IgD-negative memory B cell (primary cell): Measurements from ENCODE around the gene MTCP1. TPM values are rescaled to one million over a fixed set of nuclear protein-coding genes. Genes with fewer than 3 reads are reported as not detected.

Source experiments
- H3K27ac Mint-ChIP-seq, 3 donors: one replicate each; pipeline ENCODE4 v1.8.0; 2020 to 2022; ENCODE audit warnings: mild to moderate bottlenecking in 3 of 3, mixed read lengths in 3 of 3, moderate library complexity in 1 of 3
- H3K27me3 Mint-ChIP-seq: one replicate; pipeline ENCODE4 v1.8.0; 2021; ENCODE audit warnings: mixed read lengths
- H3K36me3 Mint-ChIP-seq: one replicate; pipeline ENCODE4 v1.8.0; 2020; ENCODE audit warnings: mild to moderate bottlenecking, mixed read lengths
- H3K4me1 Mint-ChIP-seq, 3 donors: one replicate each; pipeline ENCODE4 v1.8.0; 2020 to 2022; ENCODE audit warnings: mixed read lengths in 3 of 3, mild to moderate bottlenecking in 1 of 3
- H3K4me3 Mint-ChIP-seq, 4 donors: one replicate each; pipeline ENCODE4 v1.8.0; 2020 to 2022; ENCODE audit warnings: mild to moderate bottlenecking in 4 of 4, mixed read lengths in 4 of 4, moderate library complexity in 3 of 4
- H3K9me3 Mint-ChIP-seq, 3 donors: one replicate each; pipeline ENCODE4 v1.8.0; 2020 to 2021; ENCODE audit warnings: mixed read lengths in 3 of 3, mild to moderate bottlenecking in 1 of 3
- polyA plus RNA-seq: library from polyadenylated mRNA; unstranded; fragments of 300-500 nt; fragmentation: Illumina TruSeq; gene quantifications from one replicate; pipeline ENCODE4 v1.2.3, GENCODE V29; 2021

Gene MTCP1
- polyA plus RNA-seq, 1 donor from 2014 or later, result 22.6 TPM

DNA sequence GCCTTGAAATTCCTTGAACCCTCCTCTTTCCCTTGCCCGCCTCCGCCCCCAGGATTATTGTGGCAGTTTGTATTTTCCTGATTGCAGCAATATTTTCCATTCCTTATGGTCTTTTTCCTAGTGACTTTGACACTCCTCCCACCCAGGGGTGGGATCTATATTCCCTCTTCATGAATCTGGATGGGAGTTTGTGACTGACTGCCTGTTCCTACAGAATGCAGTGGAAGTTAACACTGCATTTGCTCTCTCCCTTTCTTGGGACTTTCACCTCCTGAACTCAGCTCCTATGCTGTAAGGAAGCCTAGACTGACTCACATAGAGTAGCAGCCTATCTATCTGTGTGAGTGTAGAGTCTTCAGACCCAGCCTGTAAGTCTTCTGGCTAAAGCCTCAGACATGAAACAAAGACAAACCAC is 42.1 kb downstream of the MTCP1 start:
- H3K9me3 Mint-ChIP-seq, result no peaks in the 10 kb centered on the region
- H3K4me3 Mint-ChIP-seq, result peak overlapping the region in 3 of 4 donors; percentile 9 to 91 (median 45)
- H3K4me1 Mint-ChIP-seq, result peaks cover 5 to 19% (median 10%) of the 10 kb centered on the region in 3 donors
- H3K36me3 Mint-ChIP-seq, result peaks cover 3% of the 10 kb centered on the region
- no peak overlapping the region for H3K27ac Mint-ChIP-seq
- H3K27me3 Mint-ChIP-seq, result no peaks in the 10 kb centered on the region

DNA sequence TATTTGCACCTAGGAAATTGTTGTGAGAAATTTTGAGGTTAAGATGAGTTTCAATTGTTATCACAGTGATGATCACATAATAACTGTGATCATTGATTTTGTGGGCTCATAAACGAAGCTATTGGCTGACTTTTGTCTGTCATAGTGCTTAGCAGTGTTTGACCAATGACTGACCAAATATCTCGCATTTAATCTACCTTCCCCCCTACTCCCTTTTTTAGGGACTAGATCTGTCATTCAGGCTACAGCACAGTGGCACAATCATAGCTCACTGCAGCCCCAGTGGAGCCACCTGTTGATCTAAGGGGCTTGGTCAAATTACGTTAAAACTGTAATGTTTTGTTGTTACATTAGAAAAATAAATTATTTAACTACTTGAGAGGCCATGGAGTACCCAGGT is 42.8 kb downstream of the MTCP1 start:
- Mint-ChIP-seq H3K9me3 (no peaks in the 10 kb centered on the region), H3K36me3 (no peaks in the 10 kb centered on the region), H3K4me1 (peaks cover 5 to 19% (median 10%) of the 10 kb centered on the region in 3 donors), H3K4me3 (peak overlapping the region; percentile 85 to 92 (median 92)), H3K27me3 (no peaks in the 10 kb centered on the region), H3K27ac (peak overlapping the region; percentile 96 to 98 (median 97))

DNA sequence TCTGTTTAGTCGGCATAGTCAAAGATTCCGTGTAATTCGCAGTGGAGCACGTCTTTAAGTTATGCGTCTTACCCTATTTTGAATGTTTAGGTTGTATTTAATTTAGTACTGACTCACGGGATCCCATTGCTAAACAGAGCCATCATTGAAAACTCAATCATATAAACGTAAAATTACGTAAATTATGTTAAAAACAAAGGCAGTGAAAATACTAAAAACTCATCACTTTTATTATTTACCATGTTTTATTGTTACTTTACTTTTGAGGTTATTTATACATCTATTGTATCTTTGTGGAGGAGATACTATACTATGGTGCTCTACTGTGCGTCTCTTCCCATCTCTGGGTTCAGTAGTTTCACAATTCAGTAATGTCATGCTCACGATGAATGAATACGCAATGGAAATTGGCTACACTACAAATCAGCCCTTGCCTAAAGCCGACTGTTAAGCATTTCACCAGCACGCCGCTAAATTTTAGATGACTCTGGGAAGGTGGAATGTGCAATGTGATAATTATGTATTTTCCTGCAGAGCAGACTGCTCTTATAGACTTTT is 43.3 kb downstream of the MTCP1 start:
- H3K9me3 Mint-ChIP-seq, result no peaks in the 10 kb centered on the region
- H3K4me3 Mint-ChIP-seq, result peak overlapping the region; percentile 85 to 92 (median 92)
- no peaks in the 10 kb centered on the region for H3K27me3 Mint-ChIP-seq
- peak overlapping the region; percentile 96 to 98 (median 97) for H3K27ac Mint-ChIP-seq
- H3K4me1 Mint-ChIP-seq, result peaks cover 5 to 19% (median 10%) of the 10 kb centered on the region in 3 donors
- no peaks in the 10 kb centered on the region for H3K36me3 Mint-ChIP-seq

DNA sequence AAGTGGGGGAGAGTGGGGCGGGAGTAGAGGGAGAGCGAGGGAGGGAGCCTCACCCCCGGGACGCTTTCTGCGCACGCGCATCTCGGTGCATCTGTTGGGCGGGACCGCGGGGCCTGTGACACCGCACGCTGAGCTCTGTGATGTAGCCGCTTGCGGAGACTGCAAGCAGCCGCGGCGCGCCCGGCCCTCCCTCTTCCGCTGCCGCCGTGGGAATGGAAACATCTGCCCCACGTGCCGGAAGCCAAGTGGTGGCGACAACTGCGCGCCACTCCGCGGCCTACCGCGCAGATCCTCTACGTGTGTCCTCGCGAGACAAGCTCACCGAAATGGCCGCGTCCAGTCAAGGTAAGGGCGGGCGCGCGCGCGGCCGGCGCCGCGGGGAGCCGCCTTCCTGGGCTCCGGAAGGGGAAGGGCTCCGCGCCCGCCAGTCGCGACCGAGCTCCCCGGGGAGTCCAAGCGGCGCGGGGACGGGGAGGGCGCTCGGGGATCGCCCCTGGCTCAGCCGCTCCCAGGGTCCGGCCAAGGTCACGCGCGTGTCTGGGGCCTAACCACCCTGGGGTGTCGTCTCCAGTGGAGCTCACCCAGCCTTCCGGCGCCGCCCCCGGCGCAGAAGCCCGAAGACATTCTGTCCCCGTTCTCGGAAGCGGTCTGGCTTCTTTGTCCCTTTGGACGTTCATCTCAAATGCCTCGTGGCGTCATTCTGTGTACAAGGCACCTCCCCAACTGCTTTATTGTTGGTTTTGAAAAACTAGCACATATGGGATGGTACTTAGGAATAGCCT is 44.0 kb downstream of the MTCP1 start, which contains the start of gene FUNDC2:
TSS of gene FUNDC2 (plus strand) at position 118 of the 782 bp plus-strand sequence. CDS start at position 213, 95 bp downstream.
- no peaks in the 10 kb centered on the region for H3K36me3 Mint-ChIP-seq
- H3K4me1 Mint-ChIP-seq, result peaks cover 5 to 19% (median 13%) of the 10 kb centered on the region in 3 donors
- H3K4me3 Mint-ChIP-seq, result peak within 1 kb of the TSS; percentile 85 to 94 (median 92)
- peak within 1 kb of the TSS; percentile 96 to 98 (median 97) for H3K27ac Mint-ChIP-seq
- no peaks in the 10 kb centered on the region for H3K9me3 Mint-ChIP-seq
- no peaks in the 10 kb centered on the region for H3K27me3 Mint-ChIP-seq

DNA sequence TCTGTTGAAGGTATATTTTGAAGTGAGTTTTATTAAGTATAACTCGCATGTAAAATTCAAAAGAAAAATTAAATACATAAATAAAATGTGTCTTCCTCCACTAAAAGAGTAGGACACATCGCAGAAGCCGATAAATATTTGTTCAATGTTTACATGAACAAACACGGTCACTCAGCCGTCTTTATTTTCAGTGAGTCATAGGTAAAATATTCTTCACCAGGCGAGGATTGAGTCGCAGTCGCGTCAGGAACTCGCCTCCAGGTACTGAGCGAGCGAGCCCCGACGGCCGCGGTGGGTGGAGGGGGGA is 44.6 kb downstream of the MTCP1 start:
- Mint-ChIP-seq H3K9me3 (no peaks in the 10 kb centered on the region), H3K27ac (peak overlapping the region; percentile 93 to 98 (median 97)), H3K36me3 (no peaks in the 10 kb centered on the region), H3K4me1 (peaks cover 5 to 17% (median 10%) of the 10 kb centered on the region in 3 donors), H3K27me3 (no peaks in the 10 kb centered on the region), H3K4me3 (peak overlapping the region; percentile 84 to 94 (median 92))

DNA sequence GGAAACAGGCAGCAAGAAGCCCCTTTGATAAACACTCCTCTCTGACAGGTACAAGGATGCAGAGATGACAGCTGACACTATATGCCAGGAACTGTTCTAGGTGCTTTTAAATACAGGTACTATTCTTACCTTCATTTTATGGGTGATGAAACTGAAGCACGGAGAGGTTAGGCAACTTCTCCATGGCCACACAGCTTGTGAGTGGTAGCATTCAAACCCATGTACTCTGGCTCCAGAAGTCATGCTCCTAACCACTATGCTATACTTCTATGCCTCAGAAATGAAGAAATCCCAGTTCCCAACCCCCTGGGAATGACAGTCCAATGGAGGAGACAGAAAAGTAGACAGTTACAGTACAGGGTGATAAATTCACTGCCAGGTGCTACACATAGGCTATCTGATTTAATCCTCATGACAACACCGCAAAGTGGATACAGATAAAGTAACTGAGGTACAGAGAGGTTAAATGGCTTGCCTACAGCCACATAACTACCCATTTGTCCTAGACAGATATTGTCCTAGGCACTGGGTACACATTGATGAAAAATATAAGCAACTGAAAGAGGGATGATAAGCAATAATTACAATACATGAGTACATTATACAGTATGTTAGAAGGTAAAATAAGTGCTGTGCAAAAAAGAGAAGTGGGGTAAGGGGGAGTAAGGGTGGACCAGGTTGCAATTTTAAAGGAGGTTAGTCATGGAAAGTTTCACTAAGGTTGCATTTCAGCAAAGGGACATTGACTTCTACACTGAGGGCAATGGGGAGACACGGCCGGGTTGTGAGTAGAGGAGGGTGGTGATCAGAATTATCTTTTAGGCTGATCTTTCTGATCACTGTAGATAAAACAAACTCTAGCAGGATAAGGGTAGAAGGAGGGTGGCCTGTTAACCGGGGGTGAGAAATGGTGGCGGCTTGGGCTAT is 46.8 kb downstream of the MTCP1 start:
- Mint-ChIP-seq H3K27ac (peak overlapping the region in 1 of 3 donors; percentile 30), H3K27me3 (no peaks in the 10 kb centered on the region), H3K36me3 (no peaks in the 10 kb centered on the region), H3K4me1 (peaks cover 5 to 13% (median 6%) of the 10 kb centered on the region in 3 donors), H3K4me3 (peak overlapping the region in 3 of 4 donors; percentile 43 to 70 (median 48)), H3K9me3 (no peaks in the 10 kb centered on the region)

DNA sequence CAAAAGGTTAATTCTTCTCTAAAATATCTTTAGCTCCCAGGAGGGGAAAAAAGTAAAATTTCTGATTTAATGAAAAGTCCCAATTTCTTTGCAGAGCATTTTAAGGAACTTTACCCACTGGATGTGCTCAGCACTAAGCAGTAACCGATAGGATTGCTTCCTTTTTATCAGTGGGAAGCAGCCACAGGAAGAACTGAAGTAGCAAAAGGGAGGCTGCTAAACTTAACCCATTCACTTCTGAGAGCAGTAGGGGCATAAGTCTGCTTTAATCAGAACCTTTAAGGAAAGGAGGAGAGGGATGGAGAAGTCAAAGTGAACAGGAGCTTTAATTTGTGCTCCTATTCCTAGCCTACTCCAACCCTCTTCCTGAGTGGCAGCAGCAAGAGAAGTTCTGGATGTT is 48.4 kb downstream of the MTCP1 start, which contains the start of gene F8:
TSS of gene F8 (minus strand) at position 139 of the 400 bp plus-strand sequence. CDS start 171 bp downstream, outside the sequence.
- H3K9me3 Mint-ChIP-seq, result no peaks in the 10 kb centered on the region
- no peaks in the 10 kb centered on the region for H3K27me3 Mint-ChIP-seq
- peak within 1 kb of the TSS in 1 of 3 donors; percentile 10 for H3K27ac Mint-ChIP-seq
- peaks cover 0 to 5% (median 4%) of the 10 kb centered on the region in 3 donors for H3K4me1 Mint-ChIP-seq
- H3K4me3 Mint-ChIP-seq, result no peak within 1 kb of the TSS
- no peaks in the 10 kb centered on the region for H3K36me3 Mint-ChIP-seq

DNA sequence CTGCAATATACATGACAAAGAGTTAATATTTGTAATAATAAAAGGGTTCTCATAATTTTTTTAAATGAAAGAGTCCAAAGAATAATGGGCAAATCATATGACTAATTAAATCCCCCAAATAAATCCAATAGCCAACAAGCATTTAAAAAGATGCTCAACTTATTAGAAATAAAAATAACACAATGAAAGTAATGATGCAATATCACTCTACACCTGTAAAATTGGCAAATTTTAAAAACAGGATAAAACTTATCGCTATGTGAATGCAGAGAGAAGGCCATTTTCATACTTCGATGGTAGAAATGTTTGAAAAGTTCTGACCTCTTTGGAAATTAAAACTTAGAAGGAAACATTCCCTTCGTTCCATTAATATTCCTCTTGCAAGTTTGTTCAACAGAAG is 50.3 kb downstream of the MTCP1 start:
- Mint-ChIP-seq H3K36me3 (peaks cover 2% of the 10 kb centered on the region), H3K27ac (no peak overlapping the region), H3K27me3 (no peaks in the 10 kb centered on the region), H3K9me3 (no peaks in the 10 kb centered on the region), H3K4me1 (peaks cover 0 to 3% (median 0%) of the 10 kb centered on the region in 3 donors), H3K4me3 (no peak overlapping the region)

Other genes starting within 250 kb of the MTCP1 start
- not detected for gene SMIM9, start 236.5 kb downstream of the MTCP1 start, polyA plus RNA-seq
- gene F8A1, start 184.8 kb downstream of the MTCP1 start, polyA plus RNA-seq, result 29.7 TPM
- 2.7 TPM for gene F8, start 48.4 kb downstream of the MTCP1 start, polyA plus RNA-seq
- gene FUNDC2, start 44.3 kb downstream of the MTCP1 start, polyA plus RNA-seq, result 169 TPM
- gene CMC4, start within 50 bp of the MTCP1 start, polyA plus RNA-seq, result 19.7 TPM
- 23.4 TPM for gene BRCC3, start 372 bp upstream of the MTCP1 start, polyA plus RNA-seq
- gene VBP1, start 145.3 kb upstream of the MTCP1 start, polyA plus RNA-seq, result 55.7 TPM
- gene RAB39B, start 193.4 kb upstream of the MTCP1 start, polyA plus RNA-seq, result 5.2 TPM